ENCODE results near the gene NISCH.

NISCH gene

GRCh38 chr3:52537165-52537620 is 81.8 kb downstream of the NISCH start:
- TF ChIP-seq CTCF (IDR thresholded peaks at IDR 0.05; ENCODE audit: low read length) (no peak), EZH2 (optimal IDR thresholded peaks at IDR 0.05; ENCODE audit: low read depth, low read length) (no peak), EZH2phosphoT487 (IDR thresholded peaks at IDR 0.05; ENCODE audit: low read length) (no peak)
- Histone ChIP-seq H3K4me1 (ENCODE audit: low read length) (peaks cover 18% of the 10 kb centered on the region), H3K27ac (ENCODE audit: low read length) (peak overlapping the region; percentile 72; the same call in 1 of the 2 replicates), H3K9ac (ENCODE audit: low read length) (peak overlapping the region; percentile 94), H3K4me2 (ENCODE audit: low read depth, low read length) (peak overlapping the region; percentile 87), H3F3A (ENCODE audit: insufficient read depth, low read length) (peaks cover 25% of the 10 kb centered on the region), H3K9me2 (replicated peaks; ENCODE audit: insufficient read depth, low read length) (no peaks in the 10 kb centered on the region), H3K9me3 (replicated peaks; ENCODE audit: insufficient read depth, low read length) (no peaks in the 10 kb centered on the region), H3K27me3 (replicated peaks; ENCODE audit: insufficient read depth, low read length) (no peaks in the 10 kb centered on the region), H3K4me3 (ENCODE audit: low read length) (peak overlapping the region; percentile 96), H3K79me2 (ENCODE audit: low read length) (peaks cover 57% of the 10 kb centered on the region), H4K20me1 (ENCODE audit: insufficient read depth, low read length) (no peaks in the 10 kb centered on the region; the same call in 1 of the 2 replicates), H3K36me3 (replicated peaks; ENCODE audit: insufficient read depth, low read length) (peaks cover 7% of the 10 kb centered on the region; the same call in 1 of the 2 replicates), H2AFZ (ENCODE audit: low read length) (peak overlapping the region; percentile 78)
- DNase-seq: no peak

GRCh38 chr3:52537726-52538421 is 82.5 kb downstream of the NISCH start:
- Histone ChIP-seq H3K4me2 (ENCODE audit: low read depth, low read length) (peak overlapping the region; percentile 87), H3K27me3 (replicated peaks; ENCODE audit: insufficient read depth, low read length) (no peaks in the 10 kb centered on the region), H3K79me2 (ENCODE audit: low read length) (peaks cover 60% of the 10 kb centered on the region), H3K4me1 (ENCODE audit: low read length) (peaks cover 18% of the 10 kb centered on the region), H3K9ac (ENCODE audit: low read length) (peak overlapping the region; percentile 94; the same call in 1 of the 2 replicates), H3K36me3 (replicated peaks; ENCODE audit: insufficient read depth, low read length) (peaks cover 7% of the 10 kb centered on the region; the same call in 1 of the 2 replicates), H3K4me3 (ENCODE audit: low read length) (peak overlapping the region; percentile 96), H3F3A (ENCODE audit: insufficient read depth, low read length) (peaks cover 25% of the 10 kb centered on the region), H2AFZ (ENCODE audit: low read length) (no peak overlapping the region), H3K9me2 (replicated peaks; ENCODE audit: insufficient read depth, low read length) (no peaks in the 10 kb centered on the region), H3K27ac (ENCODE audit: low read length) (no peak overlapping the region), H3K9me3 (replicated peaks; ENCODE audit: insufficient read depth, low read length) (no peaks in the 10 kb centered on the region), H4K20me1 (ENCODE audit: insufficient read depth, low read length) (no peaks in the 10 kb centered on the region; the same call in 1 of the 2 replicates)
- TF ChIP-seq CTCF (IDR thresholded peaks at IDR 0.05; ENCODE audit: low read length) (no peak), EZH2 (optimal IDR thresholded peaks at IDR 0.05; ENCODE audit: low read depth, low read length) (no peak), EZH2phosphoT487 (IDR thresholded peaks at IDR 0.05; ENCODE audit: low read length) (no peak)
- no peak for DNase-seq

- peaks cover 7% of the 10 kb centered on the region; the same call in 1 of the 2 replicates for H3K36me3 ChIP-seq (replicated peaks; ENCODE audit: insufficient read depth, low read length)
- H3K9me3 ChIP-seq (replicated peaks; ENCODE audit: insufficient read depth, low read length): no peaks in the 10 kb centered on the region
- H3K9ac ChIP-seq (ENCODE audit: low read length): no peak overlapping the region
- H3K4me1 ChIP-seq (ENCODE audit: low read length): peaks cover 18% of the 10 kb centered on the region
- no peak for DNase-seq
- H4K20me1 ChIP-seq (ENCODE audit: insufficient read depth, low read length): no peaks in the 10 kb centered on the region; the same call in 1 of the 2 replicates
- no peaks in the 10 kb centered on the region for H3K9me2 ChIP-seq (replicated peaks; ENCODE audit: insufficient read depth, low read length)
- no peak for TF ChIP-seq EZH2phosphoT487 (IDR thresholded peaks at IDR 0.05; ENCODE audit: low read length)
- TF ChIP-seq CTCF (IDR thresholded peaks at IDR 0.05; ENCODE audit: low read length): no peak
- peaks cover 25% of the 10 kb centered on the region for H3F3A ChIP-seq (ENCODE audit: insufficient read depth, low read length)
- H3K79me2 ChIP-seq (ENCODE audit: low read length): peaks cover 67% of the 10 kb centered on the region
- no peak overlapping the region for H2AFZ ChIP-seq (ENCODE audit: low read length)
- peak overlapping the region; percentile 16; the same call in 1 of the 2 replicates for H3K4me2 ChIP-seq (ENCODE audit: low read depth, low read length)
- no peaks in the 10 kb centered on the region for H3K27me3 ChIP-seq (replicated peaks; ENCODE audit: insufficient read depth, low read length)
- no peak overlapping the region for H3K4me3 ChIP-seq (ENCODE audit: low read length)
- no peak overlapping the region for H3K27ac ChIP-seq (ENCODE audit: low read length)
Observed at GRCh38 chr3:52539010-52539653, 83.7 kb downstream of the NISCH start.

All from MM.1S (cell line).